Suprapubic skin (tissue), 4 donors: ENCODE data around the gene XXYLT1. TPM values are rescaled to one million over a fixed set of nuclear protein-coding genes. Genes with fewer than 3 reads are reported as not detected.

Experiments used
- DNase-seq, 2 donors: peaks; one replicate each; pipeline ENCODE4 v3.0.0-alpha.2; 2019; ENCODE audit warnings: low spot score in 2 of 2
- H3K27ac ChIP-seq: fragments of 200-600 bp; sonication (generic); one replicate; pipeline ENCODE4 v1.5.1; 2019
- H3K27me3 ChIP-seq: fragments of 200-600 bp; sonication (generic); one replicate; pipeline ENCODE4 v1.5.1; 2019
- H3K36me3 ChIP-seq: fragments of 200-600 bp; sonication (generic); one replicate; pipeline ENCODE4 v1.5.1; 2019
- H3K4me1 ChIP-seq: fragments of 200-600 bp; sonication (generic); one replicate; pipeline ENCODE4 v1.5.1; 2019
- H3K4me3 ChIP-seq: fragments of 200-600 bp; sonication (generic); one replicate; pipeline ENCODE4 v1.5.1; 2019; ENCODE audit warnings: mild to moderate bottlenecking
- H3K9me3 ChIP-seq: fragments of 200-600 bp; sonication (generic); one replicate; pipeline ENCODE4 v1.5.1; 2019
- CTCF ChIP-seq, 2 donors: fragments of 200-600 bp in 1 of 2; fragments of 450-650 bp in 1 of 2; sonication (generic) in 1 of 2; IDR thresholded peaks; one replicate each; pipeline ENCODE4 v1.5.1; 2016 to 2019; ENCODE audit warnings: antibody characterized with exemption in 2 of 2, mild to moderate bottlenecking in 1 of 2, moderate library complexity in 1 of 2
- EP300 ChIP-seq: sonication (generic); formaldehyde crosslinking; IDR thresholded peaks from one replicate; pipeline ENCODE4 v1.6.1; 2017; ENCODE audit warnings: antibody characterized with exemption
- POLR2A ChIP-seq, 2 donors: fragments of 450-650 bp; IDR thresholded peaks; one replicate each; pipeline ENCODE4 v1.6.1; 2017; ENCODE audit warnings: antibody characterized with exemption in 2 of 2, mild to moderate bottlenecking in 2 of 2, moderate library complexity in 2 of 2
- POLR2AphosphoS5 ChIP-seq, 3 donors: sonication (generic); formaldehyde crosslinking; IDR thresholded peaks; one replicate each; pipeline ENCODE4 v1.6.1; 2017; ENCODE audit warnings: antibody characterized with exemption in 3 of 3
- WGBS: methylation state at CpG from one replicate; pipeline ENCODE4 v1.1.5; 2018; 5-methylcytosine and 5-hydroxymethylcytosine counted together
- total RNA-seq, 4 donors: library from RNA; depleted of rRNA; stranded (reverse); fragments of >200 nt; gene quantifications; one replicate each; pipeline ENCODE4 v1.1.0, GENCODE V29; 2016

XXYLT1 gene
- total RNA-seq, 4 donors from 2014 or later = 8.0 to 19.4 (median 13.2) TPM

- Histone ChIP-seq H3K27ac (no peak overlapping the region), H3K9me3 (no peaks in the 10 kb centered on the region), H3K27me3 (no peaks in the 10 kb centered on the region), H3K4me1 (peaks cover 42% of the 10 kb centered on the region), H3K36me3 (no peaks in the 10 kb centered on the region), H3K4me3 (no peak overlapping the region)
- DNase-seq = no peak
- no peak for TF ChIP-seq EP300
- TF ChIP-seq POLR2AphosphoS5 (IDR thresholded peaks at IDR 0.05) = no peak
- no peak for TF ChIP-seq CTCF (IDR thresholded peaks at IDR 0.05)
- no peak for TF ChIP-seq POLR2A (IDR thresholded peaks at IDR 0.05)
- WGBS = 69% methylated on average over 3 of the region's 3 CpGs
These were observed 3.9 kb downstream of the XXYLT1 start for GRCh38 chr3:195267096-195267495.

GRCh38 chr3:195266428-195266827 is 4.5 kb downstream of the XXYLT1 start:
- Histone ChIP-seq H3K4me3 (no peak overlapping the region), H3K36me3 (no peaks in the 10 kb centered on the region), H3K4me1 (peaks cover 35% of the 10 kb centered on the region), H3K27ac (no peak overlapping the region), H3K9me3 (no peaks in the 10 kb centered on the region), H3K27me3 (no peaks in the 10 kb centered on the region)
- WGBS = 85% methylated on average over 4 of the region's 5 CpGs
- no peak for DNase-seq
- TF ChIP-seq CTCF (IDR thresholded peaks at IDR 0.05) (no peak), POLR2A (IDR thresholded peaks at IDR 0.05) (no peak), EP300 (no peak), POLR2AphosphoS5 (IDR thresholded peaks at IDR 0.05) (no peak)

- Histone ChIP-seq H3K4me1 (peaks cover 43% of the 10 kb centered on the region), H3K36me3 (no peaks in the 10 kb centered on the region), H3K4me3 (no peak overlapping the region), H3K27ac (no peak overlapping the region), H3K27me3 (no peaks in the 10 kb centered on the region), H3K9me3 (no peaks in the 10 kb centered on the region)
- TF ChIP-seq EP300 (no peak), CTCF (IDR thresholded peaks at IDR 0.05) (no peak), POLR2A (IDR thresholded peaks at IDR 0.05) (no peak), POLR2AphosphoS5 (IDR thresholded peaks at IDR 0.05) (no peak)
- 95% methylated on average over 13 of the region's 13 CpGs for WGBS
- DNase-seq = no peak
These were observed 5.5 kb downstream of the XXYLT1 start for GRCh38 chr3:195265363-195265976.

- Histone ChIP-seq H3K27me3 (no peaks in the 10 kb centered on the region), H3K27ac (no peak overlapping the region), H3K4me1 (peaks cover 41% of the 10 kb centered on the region), H3K36me3 (no peaks in the 10 kb centered on the region), H3K9me3 (no peaks in the 10 kb centered on the region), H3K4me3 (no peak overlapping the region)
- WGBS = 52% methylated on average over 10 of the region's 10 CpGs
- TF ChIP-seq EP300 (no peak), POLR2A (IDR thresholded peaks at IDR 0.05) (no peak), CTCF (IDR thresholded peaks at IDR 0.05) (no peak), POLR2AphosphoS5 (IDR thresholded peaks at IDR 0.05) (no peak)
- DNase-seq = no peak
These were observed 6.9 kb downstream of the XXYLT1 start for GRCh38 chr3:195263925-195264600.

- Histone ChIP-seq H3K27ac (no peak overlapping the region), H3K9me3 (no peaks in the 10 kb centered on the region), H3K36me3 (no peaks in the 10 kb centered on the region), H3K4me3 (no peak overlapping the region), H3K4me1 (peaks cover 44% of the 10 kb centered on the region), H3K27me3 (no peaks in the 10 kb centered on the region)
- DNase-seq = no peak
- TF ChIP-seq POLR2AphosphoS5 (IDR thresholded peaks at IDR 0.05) (no peak), EP300 (no peak), CTCF (IDR thresholded peaks at IDR 0.05) (no peak), POLR2A (IDR thresholded peaks at IDR 0.05) (no peak)
- 70% methylated on average over 11 of the region's 11 CpGs for WGBS
These were observed 7.6 kb downstream of the XXYLT1 start for GRCh38 chr3:195263193-195263924.
